Inferior parietal cortex (tissue), 1 donor: ENCODE measurements around the gene MSI1.

Experiments
- DNase-seq: peaks from one replicate; pipeline ENCODE4 v3.0.0-alpha.2; 2016; ENCODE audit errors: extremely low spot score

Gene MSI1

GRCh38 chr12:120368789-120369602, at the start of gene MSI1:
TSS of gene MSI1 (minus strand) at chr12:120369164. CDS start at chr12:120369091, 73 bp downstream.
- no peak for DNase-seq

GRCh38 chr12:120417917-120418580, 49.1 kb upstream of the MSI1 start:
- DNase-seq, result no peak

- no peak for DNase-seq
These were observed 47.7 kb upstream of the MSI1 start for GRCh38 chr12:120416490-120417216.

- peak; percentile 18 for DNase-seq
These were observed 45.1 kb upstream of the MSI1 start for GRCh38 chr12:120413901-120414695.

GRCh38 chr12:120412421-120412820, 43.5 kb upstream of the MSI1 start:
- DNase-seq, result no peak

DNA sequence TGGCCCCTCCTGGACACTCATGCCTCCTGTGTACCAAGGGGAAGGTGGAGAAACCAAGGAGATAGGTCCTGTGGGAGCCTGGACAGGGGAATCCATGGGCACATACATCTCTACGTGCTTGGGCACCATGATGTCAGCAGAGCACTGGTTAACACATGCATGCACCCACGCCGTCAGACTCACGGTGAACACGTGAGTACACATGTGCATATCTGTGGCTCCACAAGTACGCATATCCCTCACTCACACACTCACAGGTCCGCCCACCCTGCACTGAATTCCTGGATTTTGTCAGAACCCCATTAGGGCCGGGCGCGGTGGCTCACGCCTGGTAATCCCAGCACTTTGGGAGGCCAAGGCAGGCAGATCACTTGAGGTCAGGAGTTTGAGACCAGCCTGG, 39.8 kb upstream of the MSI1 start:
- no peak for DNase-seq

DNA sequence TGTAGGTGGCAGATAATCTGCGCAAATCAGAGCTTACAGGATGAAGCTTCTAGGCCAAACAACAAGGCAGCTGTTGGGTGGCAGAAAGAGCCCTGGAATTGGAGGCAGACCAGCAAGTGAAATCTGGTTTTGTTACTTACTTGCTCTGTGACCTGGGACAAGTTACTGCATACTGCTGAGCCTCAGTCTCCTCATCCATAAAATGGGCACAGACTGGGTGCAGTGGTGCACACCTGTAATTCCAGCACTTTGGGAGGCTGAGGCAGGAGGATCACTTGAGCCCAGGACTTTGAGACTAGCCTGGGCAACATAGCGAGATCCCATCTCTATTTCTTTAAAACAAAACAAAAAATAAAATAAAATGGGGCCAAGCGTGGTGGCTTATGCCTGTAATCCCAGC, 37.6 kb upstream of the MSI1 start:
- no peak for DNase-seq

- DNase-seq, result no peak
These were observed 37.1 kb upstream of the MSI1 start for GRCh38 chr12:120406069-120406468.

DNA sequence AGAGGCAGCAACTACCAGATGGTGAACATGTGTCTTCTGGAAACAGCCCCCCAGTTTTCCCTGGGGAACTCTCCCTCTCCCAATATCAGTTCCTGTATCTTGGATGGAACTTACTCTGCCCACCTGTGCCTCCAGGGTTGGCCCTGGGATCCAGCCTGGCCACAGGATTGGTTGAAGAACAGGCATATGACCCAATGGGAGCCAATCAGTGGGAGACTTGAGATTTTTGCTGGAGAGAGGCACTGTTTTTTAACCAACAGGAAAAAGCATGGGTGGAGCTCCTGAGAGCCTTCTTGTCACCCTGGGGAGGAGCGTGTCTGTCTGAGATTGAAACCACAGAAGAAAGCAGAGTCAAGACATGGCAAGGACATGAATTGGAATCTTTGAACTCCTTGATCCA, 35.3 kb upstream of the MSI1 start:
- no peak for DNase-seq

- DNase-seq, result no peak
These were observed 34.9 kb upstream of the MSI1 start for GRCh38 chr12:120403869-120404268.

DNA sequence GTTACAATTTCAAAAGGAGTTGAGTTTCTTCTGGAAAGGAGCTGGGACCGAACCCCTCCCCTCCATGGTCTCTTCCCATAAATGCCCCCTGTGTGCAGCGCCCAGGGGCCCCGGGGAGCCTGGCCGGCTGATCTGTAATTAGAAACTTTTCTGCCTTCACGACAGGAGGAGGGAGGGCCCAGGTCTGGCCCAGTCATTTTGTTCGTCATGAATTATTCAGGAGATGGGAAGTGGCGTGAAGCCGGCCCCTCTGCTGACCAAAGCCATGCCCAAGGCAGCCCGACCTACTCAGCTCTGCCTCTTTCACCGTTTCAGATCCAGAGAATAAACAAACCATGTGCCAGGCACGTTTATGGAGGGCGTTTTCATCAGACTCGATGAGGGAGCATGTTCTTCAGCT, 33.3 kb upstream of the MSI1 start:
- DNase-seq, result no peak

DNA sequence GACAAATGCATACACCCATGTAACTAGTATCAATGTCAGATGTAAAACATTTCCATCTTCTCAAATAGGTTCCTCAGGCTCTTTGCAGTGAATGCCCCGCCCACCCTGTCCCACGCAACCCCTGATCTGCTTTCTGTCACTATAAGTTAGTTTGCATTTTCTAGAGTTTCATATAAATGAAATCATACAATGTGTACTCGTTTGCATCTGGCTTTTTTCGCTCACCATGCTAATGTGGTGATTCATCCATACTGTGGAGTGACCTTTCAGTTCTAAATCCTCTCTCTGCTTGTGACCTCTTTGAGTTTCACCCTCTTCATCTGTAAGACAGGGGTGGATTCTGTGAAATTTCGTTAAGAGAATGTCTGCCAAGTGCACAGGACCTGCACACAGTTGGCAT, 30.6 kb upstream of the MSI1 start:
- no peak for DNase-seq

DNA sequence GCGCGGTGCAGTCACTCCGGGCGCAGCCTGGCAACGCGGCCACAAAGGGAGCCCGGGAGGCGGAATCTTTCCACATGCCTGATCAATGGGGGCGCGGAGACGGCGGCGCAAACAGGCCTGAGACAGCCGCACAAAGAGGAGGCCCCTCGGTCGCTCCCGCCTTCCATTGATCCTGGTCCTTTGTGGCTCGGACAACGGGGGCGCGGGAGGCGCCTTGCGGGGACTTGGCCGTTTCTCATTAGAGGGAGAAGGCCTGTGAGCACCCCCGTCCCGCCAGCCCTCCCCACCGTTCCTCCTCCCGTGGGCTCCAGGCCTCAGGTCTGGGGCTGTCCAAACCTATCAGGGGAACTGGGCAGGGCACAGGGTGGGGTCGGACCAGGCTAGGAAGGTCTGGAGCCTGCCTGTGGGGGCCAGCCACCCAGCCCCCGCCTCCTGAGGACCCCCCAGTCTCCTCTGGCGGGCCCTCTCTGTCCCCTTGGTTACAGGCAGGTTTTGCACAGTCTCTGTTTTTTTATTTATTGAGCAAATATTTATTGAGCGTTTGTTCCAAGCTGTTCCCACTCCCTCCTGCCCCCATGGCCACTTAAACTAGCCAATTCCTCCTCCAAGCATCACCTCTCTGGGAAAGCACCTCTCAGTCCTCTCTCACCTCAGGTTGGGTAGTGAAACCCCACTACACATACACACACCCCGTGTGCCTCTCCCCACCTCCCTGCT, 29.0 kb upstream of the MSI1 start:
- no peak for DNase-seq

DNA sequence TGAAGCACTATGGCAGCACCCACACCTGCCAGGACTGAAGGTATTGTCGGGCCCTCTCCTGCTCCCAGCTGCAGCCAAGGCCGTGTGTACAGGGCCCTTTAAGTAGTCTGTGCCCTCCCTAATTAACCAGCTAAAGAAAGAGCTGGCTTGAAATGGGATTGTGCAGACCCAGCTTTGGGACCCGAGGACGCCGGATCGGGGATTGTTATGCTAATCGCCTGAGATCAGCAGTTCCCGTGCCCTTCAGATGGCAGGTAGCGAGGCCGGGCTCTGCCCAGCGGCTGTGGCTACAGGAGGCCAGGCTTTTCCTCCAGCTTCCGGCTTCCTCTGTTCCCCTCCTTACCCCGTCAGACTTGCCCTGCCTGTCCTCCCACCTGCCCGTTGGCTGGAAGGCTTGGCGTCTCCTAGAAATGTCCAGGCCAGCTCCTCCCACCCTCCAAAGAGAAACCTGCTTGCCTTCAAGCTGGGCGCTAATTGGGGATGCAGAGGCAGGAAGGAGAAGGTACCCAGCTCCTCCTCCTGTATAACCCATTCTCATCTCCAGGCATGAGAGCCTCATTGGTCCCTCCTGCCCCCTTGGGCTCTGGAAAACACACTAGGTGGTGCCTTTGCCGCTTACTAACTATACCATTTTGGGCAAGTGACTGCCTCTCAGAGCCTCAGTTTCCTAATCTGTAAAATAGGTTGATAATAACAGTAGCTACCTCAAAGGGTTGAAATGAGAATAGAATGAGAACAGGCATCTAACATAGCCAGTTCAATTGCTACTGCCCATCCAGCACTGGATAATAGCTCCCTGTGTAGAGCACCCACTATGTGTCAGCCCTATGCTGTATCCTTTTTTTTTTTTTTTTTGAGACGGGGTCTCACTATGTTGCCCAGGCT, 25.8 kb upstream of the MSI1 start:
- DNase-seq, result no peak

DNA sequence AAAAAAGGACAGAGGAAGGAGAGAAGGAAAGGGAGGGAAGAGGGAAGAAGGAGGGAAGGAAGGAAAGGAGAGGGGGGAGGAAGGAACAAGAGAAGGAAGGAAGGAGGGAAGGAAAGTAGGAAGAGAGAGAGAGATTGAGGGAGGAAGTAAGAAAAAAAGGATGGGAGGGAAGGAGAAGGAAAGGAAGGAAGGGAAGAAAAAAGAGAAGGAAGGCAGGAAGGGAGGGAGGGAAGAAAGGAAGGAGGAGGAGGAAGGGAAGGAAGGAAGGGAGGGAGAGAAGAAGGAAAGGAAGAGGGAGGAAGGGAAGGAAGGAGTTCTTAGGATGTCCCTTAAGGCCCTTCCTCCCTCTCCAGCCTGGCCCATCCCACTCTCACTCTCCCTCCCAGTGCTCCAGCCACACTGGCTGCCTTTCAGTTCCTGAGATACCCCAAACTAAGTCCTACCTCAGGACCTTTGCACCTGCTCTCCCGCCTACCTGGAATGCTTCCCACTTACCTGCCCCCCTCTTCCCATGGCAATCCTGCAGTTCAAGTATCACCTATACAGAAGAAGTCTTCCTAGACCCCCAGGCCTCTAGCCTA, 21.7 kb upstream of the MSI1 start:
- DNase-seq, result no peak

GRCh38 chr12:120388691-120389481, 19.9 kb upstream of the MSI1 start:
- DNase-seq, result peak; percentile 44

GRCh38 chr12:120381752-120382419, 12.9 kb upstream of the MSI1 start:
- no peak for DNase-seq

DNA sequence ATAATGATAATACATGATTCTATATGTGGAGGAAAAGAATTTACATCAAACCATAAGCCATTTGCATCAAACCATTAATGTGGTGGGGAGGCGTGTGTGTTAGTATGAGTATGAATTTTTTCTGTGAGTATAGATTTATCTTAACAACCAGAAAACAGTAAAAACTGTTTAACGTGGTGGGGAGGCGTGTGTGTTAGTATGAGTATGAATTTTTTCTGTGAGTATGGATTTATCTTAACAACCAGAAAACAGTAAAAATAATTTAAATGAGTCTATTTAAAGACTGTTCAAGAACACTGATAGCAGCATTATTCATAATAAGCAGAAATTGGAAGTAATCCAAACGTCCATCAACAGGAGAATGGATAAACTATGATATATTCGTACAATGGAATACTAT, 9.1 kb upstream of the MSI1 start:
- no peak for DNase-seq
